Endothelial cell of umbilical vein (primary cell): ENCODE measurements around the gene FAAH. TPM values are rescaled to one million over a fixed set of nuclear protein-coding genes. Genes with fewer than 3 reads are reported as not detected.

Experiments used
- BruUV-seq: library from RNA; stranded (reverse); fragments of 400-500 nt; replicated peaks from 2 replicates; lab custom pipeline; 2021; lab: Mats Ljungman, UMichigan
- CTCF ChIA-PET: fragments of 300-600, 350-600 bp; sonication (Branson Sonifier 250); formaldehyde crosslinking; loops from one replicate; lab custom pipeline; 2021; ENCODE audit warnings: antibody characterized with exemption, inconsistent platforms; lab: Charles Lee
- POLR2A ChIA-PET: fragments of 300-600, 350-600 bp; sonication (Branson Sonifier 250); formaldehyde crosslinking; loops from one replicate; lab custom pipeline; 2021; ENCODE audit warnings: antibody characterized with exemption, inconsistent platforms; lab: Charles Lee
- DNase-seq: peaks from one replicate; pipeline ENCODE4 v3.0.0-alpha.2; 2011; ENCODE audit warnings: low read depth, low spot score
- FAIRE-seq: peaks from 2 replicates; lab custom pipeline; 2011; peaks lifted over from hg19 to GRCh38; lab: Jason Lieb, UNC
- H2AFZ ChIP-seq: 2 replicates; pipeline ENCODE4 v1.6.0; 2012; ENCODE audit warnings: low read depth, low read length, control low read depth, inconsistent platforms
- H3K27ac ChIP-seq: 2 replicates; pipeline ENCODE4 v1.5.1; 2011; ENCODE audit warnings: low read depth, mild to moderate bottlenecking, control low read depth, low read length, moderate library complexity; ENCODE audit not compliant: insufficient read depth
- H3K27me3 ChIP-seq, 2 experiments: 2 replicates each; pipeline versions ENCODE4 v1.6.0 to v1.6.1; 2011; ENCODE audit warnings: low read length in 2 of 2, mixed read lengths in 1 of 2; ENCODE audit not compliant: control insufficient read depth in 2 of 2, insufficient read depth in 2 of 2
- H3K36me3 ChIP-seq, 2 experiments: 2 replicates in 1 of 2; 3 replicates in 1 of 2; pipeline ENCODE4 v1.5.1; 2011; ENCODE audit warnings: low read length in 2 of 2, mild to moderate bottlenecking in 1 of 2, moderate library complexity in 1 of 2; ENCODE audit not compliant: control insufficient read depth in 2 of 2, insufficient read depth in 2 of 2; ENCODE audit errors: extremely low read depth in 1 of 2
- H3K4me1 ChIP-seq: 3 replicates; pipeline ENCODE4 v1.5.1; 2011; ENCODE audit warnings: mild to moderate bottlenecking, low read length; ENCODE audit not compliant: control insufficient read depth, insufficient read depth; ENCODE audit errors: extremely low read depth
- H3K4me2 ChIP-seq: 2 replicates; pipeline ENCODE4 v1.6.1; 2011; ENCODE audit warnings: low read length, control low read depth, mixed read lengths; ENCODE audit not compliant: insufficient read depth
- H3K4me3 ChIP-seq, 3 experiments: fragments of 200-600 bp in 1 of 3; sonication (generic), shearing (Covaris generic) in 1 of 3; replicated peaks in 1 of 3; 2 replicates each; pipeline ENCODE4 v1.5.1; 2011 to 2016; ENCODE audit warnings: control low read depth in 3 of 3, low read length in 3 of 3, mild to moderate bottlenecking in 2 of 3, inconsistent platforms in 1 of 3, low read depth in 1 of 3, moderate library complexity in 1 of 3; ENCODE audit not compliant: insufficient read depth in 1 of 3
- H3K79me2 ChIP-seq: 2 replicates; pipeline ENCODE4 v1.6.0; 2012; ENCODE audit warnings: low read length, inconsistent platforms; ENCODE audit not compliant: control insufficient read depth, insufficient read depth
- H3K9ac ChIP-seq: replicated peaks from 2 replicates; pipeline ENCODE3; 2011; ENCODE audit warnings: low read length, control low read depth; ENCODE audit not compliant: insufficient read depth; ENCODE audit errors: extremely low read depth
- H3K9me1 ChIP-seq: replicated peaks from 3 replicates; pipeline ENCODE4 v1.6.0; 2011; ENCODE audit warnings: mild to moderate bottlenecking, low read length; ENCODE audit not compliant: control insufficient read depth, insufficient read depth; ENCODE audit errors: extremely low read depth
- H3K9me3 ChIP-seq: replicated peaks from 2 replicates; pipeline ENCODE4 v1.5.1; 2012; ENCODE audit warnings: low read length, inconsistent platforms; ENCODE audit not compliant: control insufficient read depth, insufficient read depth
- H4K20me1 ChIP-seq: replicated peaks from 2 replicates; pipeline ENCODE3; 2011; ENCODE audit warnings: mild to moderate bottlenecking, low read length; ENCODE audit not compliant: control insufficient read depth, insufficient read depth; ENCODE audit errors: extremely low read depth
- CTCF ChIP-seq, 2 donors: IDR thresholded peaks; 1 replicate in 1 of 2; 2 replicates in 1 of 2; pipeline ENCODE4 v1.5.1; 2011; ENCODE audit warnings: low read length in 2 of 2, mild to moderate bottlenecking in 2 of 2, moderate library complexity in 2 of 2, control low read depth in 1 of 2, inconsistent platforms in 1 of 2, low read depth in 1 of 2; ENCODE audit not compliant: insufficient read depth in 1 of 2; ENCODE audit errors: extremely low read depth in 1 of 2
- EZH2 ChIP-seq: IDR thresholded peaks from 2 replicates; pipeline ENCODE4 v1.6.1; 2012; ENCODE audit warnings: borderline replicate concordance, low read depth, mild to moderate bottlenecking, moderate library complexity, low read length, inconsistent platforms; ENCODE audit not compliant: severe bottlenecking
- FOS ChIP-seq: IDR thresholded peaks from 2 replicates; pipeline ENCODE4 v1.6.1; 2011; ENCODE audit warnings: mild to moderate bottlenecking, low read length, moderate library complexity, borderline replicate concordance; ENCODE audit not compliant: insufficient read depth
- GATA2 ChIP-seq: IDR thresholded peaks from 2 replicates; pipeline ENCODE4 v1.7.0; 2011; ENCODE audit warnings: low read depth, mild to moderate bottlenecking, moderate library complexity, mixed read lengths, low read length; ENCODE audit not compliant: insufficient read length, insufficient read depth
- JUN ChIP-seq: IDR thresholded peaks from 2 replicates; pipeline ENCODE4 v1.6.1; 2011; ENCODE audit warnings: borderline replicate concordance, low read depth; ENCODE audit not compliant: insufficient read length, insufficient read depth
- MAX ChIP-seq: IDR thresholded peaks from 2 replicates; pipeline ENCODE4 v1.6.1; 2011; ENCODE audit not compliant: insufficient read depth, insufficient read length
- MYC ChIP-seq: IDR thresholded peaks from one replicate; pipeline ENCODE4 v1.6.1; 2011; ENCODE audit warnings: mild to moderate bottlenecking, low read depth, low read length
- POLR2A ChIP-seq: IDR thresholded peaks from 2 replicates; pipeline ENCODE4 v1.6.1; 2012; ENCODE audit warnings: low read depth, mild to moderate bottlenecking, control low read depth, low read length
- POLR2AphosphoS5 ChIP-seq: IDR thresholded peaks from 2 replicates; pipeline ENCODE4 v1.6.1; 2012; ENCODE audit warnings: low read depth, mild to moderate bottlenecking, control low read depth, low read length, moderate library complexity; ENCODE audit not compliant: insufficient read depth
- dilution Hi-C: fragments of 300-500 bp; cut with MboI; formaldehyde crosslinking; loops from one replicate; pipeline ENCODE4 v1.15.0; 2019; ENCODE audit warnings: low sequenced_read_pairs; ENCODE audit not compliant: extremely low pct_ligation_motif_present
- intact Hi-C: fragments of 100-400 bp; cut with micrococcal nuclease; formaldehyde crosslinking; loops from one replicate; pipeline ENCODE4 v1.10.0; 2022
- polyA plus RNA-seq, 4 experiments: library from polyadenylated mRNA; depleted of rRNA in 3 of 4; stranded (reverse) in 3 of 4; unstranded in 1 of 4; fragments of >200 nt; gene quantifications; 2 replicates each; pipeline versions ENCODE4 v1.2.1 to v1.2.3, GENCODE V29; 2011 to 2012; ENCODE audit warnings: missing spikeins in 1 of 4
- total RNA-seq: library from RNA; stranded (reverse); gene quantifications from 2 replicates; pipeline ENCODE4 v1.2.3, GENCODE V29; 2021

The FAAH gene
- total and polyA plus RNA-seq, 2 donors (not counting 3 experiments of a cell fraction or from before 2014, with no cell fraction given), result 0.47 to 1.5 TPM

- Histone ChIP-seq H3K4me2 (no peak overlapping the region), H3K9me1 (no peaks in the 10 kb centered on the region), H3K4me3 (no peak overlapping the region), H3K79me2 (peaks cover 24% of the 10 kb centered on the region), H3K27ac (no peak overlapping the region), H3K27me3 (no peaks in the 10 kb centered on the region), H4K20me1 (no peaks in the 10 kb centered on the region), H3K36me3 (peaks cover 7 to 21% of the 10 kb centered on the region in 2 experiments), H3K9ac (no peak overlapping the region), H3K4me1 (peaks cover 5% of the 10 kb centered on the region), H2AFZ (no peak overlapping the region), H3K9me3 (no peaks in the 10 kb centered on the region)
- no TSS peak for BruUV-seq
- TF ChIP-seq GATA2, result no peak
- TF ChIP-seq MAX, result no peak
- TF ChIP-seq POLR2AphosphoS5, result no peak
- TF ChIP-seq CTCF (IDR thresholded peaks at IDR 0.05; ENCODE audit: extremely low read depth in 1 of 2, insufficient read depth in 1 of 2, low read depth in 1 of 2, low read length in 2 of 2), result no peak
- TF ChIP-seq MYC, result no peak
- no peak for TF ChIP-seq JUN
- no peak for TF ChIP-seq EZH2
- TF ChIP-seq POLR2A, result no peak
- TF ChIP-seq FOS, result no peak
- no peak for DNase-seq
- ChIA-PET POLR2A (no interaction called here), CTCF (interaction anchor here (4.1 to 4.3 kb wide), 2 partner anchors 12 to 101 kb away, joined by 45 to 47 read pairs; no protein-coding TSS in a partner anchor)
- no peak for FAIRE-seq
- intact Hi-C loops, result no loop called here
- dilution Hi-C loops, result no loop called here
These were observed 48.8 kb upstream of the FAAH start for GRCh38 chr1:46345281-46345680.
